DND-41 (cell line): Measurements from ENCODE around the gene ATXN1.

Experiments used
- ATAC-seq: fragments of 200-7000 bp; cut with Tn5 transposase; 3 replicates; pipeline ENCODE4 v1.9.1; 2021; ENCODE audit warnings: low read depth; ENCODE audit not compliant: insufficient read depth
- DNase-seq: peaks from one replicate; pipeline ENCODE4 v3.0.0-alpha.2; 2020
- H2AFZ ChIP-seq: 2 replicates; pipeline ENCODE4 v1.6.0; 2012; ENCODE audit warnings: low read depth, low read length
- H3K27ac ChIP-seq: 2 replicates; pipeline ENCODE4 v1.5.1; 2012; ENCODE audit warnings: low read length, inconsistent platforms
- H3K27me3 ChIP-seq: fragments of 200-600 bp; sonication (generic); 2 replicates; pipeline ENCODE4 v1.6.0; 2012; ENCODE audit warnings: low read length, mild to moderate bottlenecking, inconsistent platforms; ENCODE audit not compliant: insufficient read depth, poor library complexity
- H3K36me3 ChIP-seq: 2 replicates; pipeline ENCODE4 v1.5.1; 2012; ENCODE audit warnings: low read length, inconsistent platforms; ENCODE audit not compliant: insufficient read depth
- H3K4me1 ChIP-seq: 2 replicates; pipeline ENCODE4 v1.5.1; 2012; ENCODE audit warnings: mild to moderate bottlenecking, low read length; ENCODE audit not compliant: insufficient read depth
- H3K4me2 ChIP-seq: 2 replicates; pipeline ENCODE4 v1.6.0; 2012; ENCODE audit warnings: mild to moderate bottlenecking, moderate library complexity, low read length, inconsistent platforms; ENCODE audit not compliant: insufficient read depth
- H3K4me3 ChIP-seq, 2 experiments: fragments of 200-600 bp in 1 of 2; shearing (Covaris generic) in 1 of 2; 2 replicates each; pipeline ENCODE4 v1.5.1; 2012 to 2016; ENCODE audit warnings: inconsistent platforms in 2 of 2, low read length in 2 of 2, mild to moderate bottlenecking in 2 of 2, low read depth in 1 of 2, moderate library complexity in 1 of 2
- H3K79me2 ChIP-seq: 2 replicates; pipeline ENCODE4 v1.6.0; 2012; ENCODE audit warnings: low read length, inconsistent platforms; ENCODE audit not compliant: insufficient read depth
- H3K9ac ChIP-seq: 2 replicates; pipeline ENCODE4 v1.6.0; 2012; ENCODE audit warnings: low read depth, mild to moderate bottlenecking, inconsistent platforms, low read length, moderate library complexity
- H3K9me3 ChIP-seq: 2 replicates; pipeline ENCODE4 v1.5.1; 2012; ENCODE audit warnings: low read length, moderate library complexity, mild to moderate bottlenecking, inconsistent platforms; ENCODE audit not compliant: insufficient read depth, severe bottlenecking
- H4K20me1 ChIP-seq: 2 replicates; pipeline ENCODE4 v1.6.0; 2012; ENCODE audit warnings: low read length; ENCODE audit not compliant: insufficient read depth
- EZH2 ChIP-seq: IDR thresholded peaks from 3 replicates; pipeline ENCODE4 v1.6.1; 2012; ENCODE audit warnings: borderline replicate concordance, low read depth, mild to moderate bottlenecking, moderate library complexity, low read length, inconsistent platforms; ENCODE audit not compliant: severe bottlenecking
- TF ChIP-seq, protein P1 (sequence below): IDR thresholded peaks from 2 replicates; pipeline ENCODE4 v1.5.1; 2012; ENCODE audit warnings: borderline replicate concordance, low read length, moderate library complexity, mild to moderate bottlenecking; ENCODE audit not compliant: poor library complexity, severe bottlenecking; ENCODE audit errors: extremely low read depth

ATXN1 gene

DNA sequence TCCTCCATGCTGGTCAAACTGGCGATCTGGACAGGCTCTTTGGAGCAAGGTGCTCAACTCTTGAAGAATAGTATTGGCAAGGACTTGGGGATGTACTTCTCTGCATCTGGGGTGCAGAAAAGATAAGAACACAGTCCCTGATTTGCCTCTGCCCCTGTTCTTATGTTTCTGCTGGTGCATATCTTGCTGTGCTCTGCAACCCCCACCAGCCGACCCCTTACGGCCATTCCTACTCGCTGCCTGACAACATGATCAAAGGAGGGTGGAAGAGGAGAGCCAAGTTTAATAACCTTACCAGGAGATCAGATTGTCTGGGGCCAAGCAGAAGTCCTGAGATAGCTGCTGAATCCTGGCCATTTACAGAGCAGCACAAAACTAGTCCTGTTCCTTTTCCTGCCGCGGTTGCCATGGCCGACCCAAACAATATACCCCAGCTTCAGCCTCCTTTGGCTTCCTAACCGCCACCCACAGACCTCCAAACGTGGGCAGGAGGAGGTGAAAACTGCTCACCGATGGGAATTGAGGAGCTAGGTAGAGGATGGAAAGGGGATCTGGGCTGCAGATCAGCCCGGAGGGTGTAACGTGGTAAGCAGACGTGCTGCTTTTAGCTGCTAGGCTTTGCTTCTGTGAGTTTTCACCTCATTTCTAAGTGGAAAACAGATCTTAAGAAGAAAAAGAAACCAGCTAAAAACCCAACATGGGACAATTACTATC lies 60.9 kb downstream of the ATXN1 start:
- TF ChIP-seq EZH2 = no peak
- TF ChIP-seq, protein P1, sequence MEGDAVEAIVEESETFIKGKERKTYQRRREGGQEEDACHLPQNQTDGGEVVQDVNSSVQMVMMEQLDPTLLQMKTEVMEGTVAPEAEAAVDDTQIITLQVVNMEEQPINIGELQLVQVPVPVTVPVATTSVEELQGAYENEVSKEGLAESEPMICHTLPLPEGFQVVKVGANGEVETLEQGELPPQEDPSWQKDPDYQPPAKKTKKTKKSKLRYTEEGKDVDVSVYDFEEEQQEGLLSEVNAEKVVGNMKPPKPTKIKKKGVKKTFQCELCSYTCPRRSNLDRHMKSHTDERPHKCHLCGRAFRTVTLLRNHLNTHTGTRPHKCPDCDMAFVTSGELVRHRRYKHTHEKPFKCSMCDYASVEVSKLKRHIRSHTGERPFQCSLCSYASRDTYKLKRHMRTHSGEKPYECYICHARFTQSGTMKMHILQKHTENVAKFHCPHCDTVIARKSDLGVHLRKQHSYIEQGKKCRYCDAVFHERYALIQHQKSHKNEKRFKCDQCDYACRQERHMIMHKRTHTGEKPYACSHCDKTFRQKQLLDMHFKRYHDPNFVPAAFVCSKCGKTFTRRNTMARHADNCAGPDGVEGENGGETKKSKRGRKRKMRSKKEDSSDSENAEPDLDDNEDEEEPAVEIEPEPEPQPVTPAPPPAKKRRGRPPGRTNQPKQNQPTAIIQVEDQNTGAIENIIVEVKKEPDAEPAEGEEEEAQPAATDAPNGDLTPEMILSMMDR = no peak
- H3K27me3 ChIP-seq = no peaks in the 10 kb centered on the region
- H3K27ac ChIP-seq = no peak overlapping the region
- H3K4me2 ChIP-seq = no peak overlapping the region
- no peaks in the 10 kb centered on the region for H3K4me1 ChIP-seq
- H2AFZ ChIP-seq = no peak overlapping the region
- no peaks in the 10 kb centered on the region for H3K79me2 ChIP-seq
- H3K36me3 ChIP-seq = no peaks in the 10 kb centered on the region
- DNase-seq (no peak), ATAC-seq (no peak)
- H3K9me3 ChIP-seq = no peaks in the 10 kb centered on the region
- H3K4me3 ChIP-seq = no peak overlapping the region
- no peaks in the 10 kb centered on the region for H4K20me1 ChIP-seq
- H3K9ac ChIP-seq = no peak overlapping the region

DNA sequence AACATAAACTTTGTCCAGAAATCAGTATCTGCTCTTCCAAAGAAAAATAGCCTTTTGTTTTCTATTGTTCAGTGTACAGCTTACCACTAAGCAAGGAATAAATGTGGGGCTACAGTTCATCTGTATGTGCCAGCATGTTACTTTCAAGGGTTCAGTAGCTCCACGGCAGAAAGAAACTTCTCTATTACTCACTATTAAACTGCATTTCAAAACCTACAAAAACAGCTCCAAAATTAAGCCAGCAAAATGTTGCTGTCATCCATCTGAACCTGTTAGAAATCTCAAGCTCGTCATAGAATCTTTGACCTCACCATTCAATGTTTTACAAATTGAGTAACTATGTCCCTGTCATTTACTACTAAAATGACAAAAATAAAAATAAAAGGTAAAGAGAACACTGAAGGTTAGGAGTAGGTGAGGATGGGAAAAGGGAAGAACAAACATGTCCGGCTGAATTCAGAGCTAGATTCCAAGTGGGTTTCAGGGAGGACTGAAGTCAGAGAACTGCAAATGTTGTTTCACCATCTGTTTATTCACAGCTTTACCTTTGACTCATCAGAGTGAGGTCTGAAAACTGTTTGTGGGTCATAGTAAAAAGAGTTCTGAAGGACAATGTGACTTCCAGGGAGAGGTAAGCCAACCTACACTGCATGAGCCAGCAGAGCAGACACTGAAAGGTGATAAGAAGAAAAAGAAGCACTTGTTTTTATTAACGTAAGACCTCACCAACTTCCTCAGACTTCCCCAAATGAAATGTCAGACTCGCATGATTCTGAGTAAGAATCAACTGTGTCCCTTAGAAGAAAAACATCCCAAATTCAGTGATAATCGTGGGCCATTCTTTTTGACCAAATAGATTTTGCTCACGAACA lies 62.0 kb downstream of the ATXN1 start:
- no peak overlapping the region for H2AFZ ChIP-seq
- H3K36me3 ChIP-seq = no peaks in the 10 kb centered on the region
- TF ChIP-seq, protein P1 = no peak
- no peak for TF ChIP-seq EZH2
- no peaks in the 10 kb centered on the region for H3K79me2 ChIP-seq
- DNase-seq (no peak), ATAC-seq (no peak)
- H3K4me3 ChIP-seq = no peak overlapping the region
- no peaks in the 10 kb centered on the region for H3K4me1 ChIP-seq
- no peaks in the 10 kb centered on the region for H3K9me3 ChIP-seq
- H3K27me3 ChIP-seq = no peaks in the 10 kb centered on the region
- no peak overlapping the region for H3K27ac ChIP-seq
- no peaks in the 10 kb centered on the region for H4K20me1 ChIP-seq
- no peak overlapping the region for H3K4me2 ChIP-seq
- H3K9ac ChIP-seq = no peak overlapping the region

DNA sequence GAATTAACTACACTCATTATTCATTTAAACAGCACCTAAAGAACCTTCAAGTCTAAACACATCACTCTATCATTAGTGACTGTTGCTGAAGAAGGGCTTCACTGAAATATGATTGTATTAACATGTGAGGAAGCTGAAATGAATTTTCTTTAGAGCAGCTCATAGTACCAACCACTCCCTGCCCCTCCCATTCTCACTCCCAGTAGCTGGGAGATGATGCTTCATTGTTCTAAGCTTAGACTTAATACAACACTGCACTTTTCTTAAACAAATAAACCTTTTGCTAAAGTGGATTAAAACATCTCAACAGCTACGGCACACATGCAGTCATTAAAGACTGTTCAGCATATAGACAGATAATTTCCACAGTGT lies 63.1 kb downstream of the ATXN1 start:
- ATAC-seq (no peak), DNase-seq (no peak)
- H3K79me2 ChIP-seq = no peaks in the 10 kb centered on the region
- TF ChIP-seq, protein P1 = no peak
- no peak for TF ChIP-seq EZH2
- H2AFZ ChIP-seq = no peak overlapping the region
- H3K4me2 ChIP-seq = no peak overlapping the region
- no peak overlapping the region for H3K4me3 ChIP-seq
- no peaks in the 10 kb centered on the region for H4K20me1 ChIP-seq
- H3K27ac ChIP-seq = no peak overlapping the region
- no peak overlapping the region for H3K9ac ChIP-seq
- H3K4me1 ChIP-seq = no peaks in the 10 kb centered on the region
- H3K9me3 ChIP-seq = no peaks in the 10 kb centered on the region
- H3K27me3 ChIP-seq = no peaks in the 10 kb centered on the region
- H3K36me3 ChIP-seq = no peaks in the 10 kb centered on the region
